HCT116 (cell line): ENCODE measurements around the gene NXPH2. TPM values are rescaled to one million over a fixed set of nuclear protein-coding genes. Genes with fewer than 3 reads are reported as not detected.

ENCODE experiments used
- ATAC-seq: fragments of 200-7000 bp; cut with Tn5 transposase; 2 replicates; pipeline ENCODE4 v1.9.1; 2020; ENCODE audit warnings: mild to moderate bottlenecking, moderate library complexity
- BruUV-seq: library from RNA; stranded (reverse); fragments of 400-500 nt; replicated peaks from 2 replicates; lab custom pipeline; 2021; lab: Mats Ljungman, UMichigan
- CTCF ChIA-PET: fragments of 300-600 bp; sonication (Branson Sonifier 250); formaldehyde crosslinking; loops from one replicate; lab custom pipeline; 2021; ENCODE audit warnings: antibody characterized with exemption; lab: Charles Lee
- POLR2A ChIA-PET: fragments of 300-600, 350-600 bp; sonication (Branson Sonifier 250); formaldehyde crosslinking; loops from one replicate; lab custom pipeline; 2021; ENCODE audit warnings: antibody characterized with exemption; lab: Charles Lee
- RAD21 ChIA-PET, 2 experiments: fragments of 300-600 bp; sonication (Branson Sonifier 250); formaldehyde crosslinking; loops; one replicate each; lab custom pipeline; 2023; ENCODE audit warnings: low total read pairs in 2 of 2; ENCODE audit not compliant: uncharacterized antibody in 2 of 2, unreplicated experiment in 2 of 2, low non-redundant PET in 1 of 2; lab: Charles Lee
- DNase-seq: peaks from one replicate; pipeline ENCODE4 v3.0.0-alpha.2; 2010; ENCODE audit warnings: low read depth, low spot score
- H2AFZ ChIP-seq: fragments of 200-600 bp; shearing (Covaris generic), sonication (generic); 2 replicates; pipeline ENCODE4 v1.6.1; 2017; ENCODE audit warnings: low read depth, mixed run types, mixed read lengths, antibody characterized with exemption, low read length; ENCODE audit not compliant: poor library complexity, severe bottlenecking
- H3K27ac ChIP-seq: 2 replicates; pipeline ENCODE4 v1.5.1; 2012; ENCODE audit warnings: low read depth, low read length
- H3K27me3 ChIP-seq: fragments of 200-600 bp; sonication (generic); 2 replicates; pipeline ENCODE4 v1.6.1; 2016; ENCODE audit warnings: mixed run types, low read length, mixed read lengths; ENCODE audit not compliant: insufficient read depth
- H3K36me3 ChIP-seq, 2 experiments: fragments of 200-500 bp in 1 of 2; fragments of 200-600 bp in 1 of 2; sonication (Bioruptor generic) in 1 of 2; sonication (generic) in 1 of 2; 2 replicates each; pipeline versions ENCODE4 v1.5.1 to v1.6.1; 2014 to 2016; ENCODE audit warnings: low read length in 2 of 2, inconsistent platforms in 1 of 2, mixed read lengths in 1 of 2, mixed run types in 1 of 2; ENCODE audit not compliant: insufficient read depth in 2 of 2, control insufficient read depth in 1 of 2
- H3K4me1 ChIP-seq, 2 experiments: fragments of 200-600 bp in 1 of 2; sonication (generic) in 1 of 2; 2 replicates each; pipeline versions ENCODE4 v1.5.1 to v1.6.1; 2012 to 2017; ENCODE audit warnings: low read length in 2 of 2, inconsistent platforms in 1 of 2, mild to moderate bottlenecking in 1 of 2, mixed read lengths in 1 of 2, mixed run types in 1 of 2, moderate library complexity in 1 of 2; ENCODE audit not compliant: insufficient read depth in 2 of 2, control insufficient read depth in 1 of 2
- H3K4me2 ChIP-seq: fragments of 200-600 bp; sonication (generic); 2 replicates; pipeline ENCODE4 v1.6.1; 2017; ENCODE audit warnings: mixed run types, low read length, mixed read lengths
- H3K4me3 ChIP-seq, 2 experiments: fragments of 200-600 bp in 1 of 2; sonication (generic) in 1 of 2; replicated peaks in 1 of 2; 2 replicates each; pipeline ENCODE4 v1.5.1; 2011 to 2016; ENCODE audit warnings: low read length in 2 of 2, control low read depth in 1 of 2, low read depth in 1 of 2, mild to moderate bottlenecking in 1 of 2, mixed read lengths in 1 of 2, mixed run types in 1 of 2
- H3K79me2 ChIP-seq: fragments of 200-600 bp; sonication (generic); 2 replicates; pipeline ENCODE4 v1.6.1; 2017; ENCODE audit warnings: mild to moderate bottlenecking, mixed run types, low read length, moderate library complexity, mixed read lengths; ENCODE audit not compliant: insufficient read depth
- H3K9ac ChIP-seq: fragments of 200-600 bp; sonication (generic); 2 replicates; pipeline ENCODE4 v1.6.1; 2016; ENCODE audit warnings: low read length, mixed read lengths
- H3K9me2 ChIP-seq: fragments of 200-600 bp; sonication (generic), shearing (Covaris generic); 2 replicates; pipeline ENCODE4 v1.6.1; 2017; ENCODE audit warnings: mixed run types, mild to moderate bottlenecking, moderate library complexity; ENCODE audit not compliant: insufficient read depth
- H3K9me3 ChIP-seq, 2 experiments: fragments of 200-500 bp in 1 of 2; fragments of 200-600 bp in 1 of 2; sonication (Bioruptor generic) in 1 of 2; sonication (generic) in 1 of 2; 2 replicates each; pipeline ENCODE4 v1.6.1; 2014 to 2017; ENCODE audit warnings: low read length in 2 of 2, mixed read lengths in 2 of 2, inconsistent platforms in 1 of 2, low read depth in 1 of 2, mild to moderate bottlenecking in 1 of 2, mixed run types in 1 of 2, moderate library complexity in 1 of 2; ENCODE audit not compliant: control insufficient read depth in 1 of 2, insufficient read depth in 1 of 2
- H4K20me1 ChIP-seq: fragments of 200-600 bp; sonication (generic), shearing (Covaris generic); 2 replicates; pipeline ENCODE4 v1.6.1; 2017; ENCODE audit warnings: mixed run types, mild to moderate bottlenecking, moderate library complexity; ENCODE audit not compliant: insufficient read depth
- ATF3 ChIP-seq: IDR thresholded peaks from 2 replicates; pipeline ENCODE4 v1.6.1; 2012
- CBX3 ChIP-seq: IDR thresholded peaks from 2 replicates; pipeline ENCODE4 v1.6.1; 2012; ENCODE audit warnings: low read depth
- CEBPB ChIP-seq: IDR thresholded peaks from 2 replicates; pipeline ENCODE4 v1.6.1; 2012; ENCODE audit warnings: low read depth
- ELF1 ChIP-seq: IDR thresholded peaks from 2 replicates; pipeline ENCODE4 v1.6.1; 2012; ENCODE audit warnings: low read depth, borderline replicate concordance
- JUND ChIP-seq: IDR thresholded peaks from 2 replicates; pipeline ENCODE4 v1.6.1; 2012
- POLR2AphosphoS5 ChIP-seq: IDR thresholded peaks from 2 replicates; pipeline ENCODE4 v1.6.1; 2011; ENCODE audit warnings: mild to moderate bottlenecking, low read depth, low read length, moderate library complexity
- SP1 ChIP-seq: IDR thresholded peaks from 2 replicates; pipeline ENCODE4 v1.6.1; 2012; ENCODE audit warnings: low read depth
- SRF ChIP-seq: IDR thresholded peaks from 2 replicates; pipeline ENCODE4 v1.6.1; 2012; ENCODE audit warnings: low read depth
- YY1 ChIP-seq: IDR thresholded peaks from 2 replicates; pipeline ENCODE4 v1.6.1; 2011; ENCODE audit warnings: low read length, low read depth, moderate library complexity, mild to moderate bottlenecking; ENCODE audit not compliant: insufficient replicate concordance; ENCODE audit errors: extremely low read depth
- ZNF274 ChIP-seq: fragments of 200-500 bp; sonication (Bioruptor generic); IDR thresholded peaks from 2 replicates; pipeline ENCODE4 v1.6.1; 2014; ENCODE audit warnings: mild to moderate bottlenecking, low read depth, low read length, inconsistent platforms
- intact Hi-C: fragments of 100-400 bp; cut with micrococcal nuclease; formaldehyde crosslinking; loops from 2 replicates; pipeline ENCODE4 v1.10.0; 2022
- total RNA-seq: library from RNA; stranded (reverse); gene quantifications from one replicate; pipeline ENCODE4 v1.2.1, GENCODE V29; 2021; ENCODE audit not compliant: unreplicated experiment
- TF ChIP-seq, protein P1 (sequence below): IDR thresholded peaks from 2 replicates; pipeline ENCODE4 v1.6.1; 2012
- TF ChIP-seq, protein P2 (sequence below), 3 experiments: fragments of 200-600 bp in 1 of 3; sonication (generic) in 1 of 3; IDR thresholded peaks in 2 of 3; conservative IDR thresholded peaks in 1 of 3; 2 replicates each; pipeline ENCODE4 v1.5.1; 2012 to 2017; ENCODE audit warnings: low read depth in 2 of 3, low read length in 2 of 3, antibody characterized with exemption in 1 of 3, borderline replicate concordance in 1 of 3, control low read depth in 1 of 3, mild to moderate bottlenecking in 1 of 3, mixed read lengths in 1 of 3, mixed run types in 1 of 3, moderate library complexity in 1 of 3; ENCODE audit not compliant: insufficient read depth in 1 of 3

The NXPH2 gene
- total RNA-seq, 1 experiment from 2014 or later = not detected

DNA sequence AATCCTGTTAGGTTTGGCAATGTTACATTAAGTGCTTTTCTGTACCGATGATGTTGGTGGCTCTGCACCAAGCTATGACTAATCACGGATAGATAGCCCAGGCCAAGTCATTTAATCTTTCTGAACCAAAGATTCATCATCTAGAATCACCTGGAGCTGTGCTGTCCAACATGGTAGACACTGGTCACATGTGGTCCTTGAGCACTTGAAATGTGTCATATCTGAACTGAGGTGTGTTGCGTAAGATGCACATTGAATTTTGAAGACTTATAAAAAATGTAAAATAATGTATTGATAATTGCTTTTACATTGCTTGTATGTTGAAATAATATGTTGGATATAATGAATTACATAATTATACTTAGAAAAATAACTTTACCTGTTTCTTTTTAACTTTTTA lies 39.8 kb upstream of the NXPH2 start:
- intact Hi-C loops = loop anchor here (10.0 kb wide), 2 partner anchors 445 to 725 kb away; no protein-coding TSS in a partner anchor
- no TSS peak for BruUV-seq

GRCh38 chr2:138818556-138818955 lies 38.4 kb upstream of the NXPH2 start:
- intact Hi-C loops = no loop called here
- no peak overlapping the region for H2AFZ ChIP-seq
- H3K4me3 ChIP-seq = no peak overlapping the region
- no peak overlapping the region for H3K4me2 ChIP-seq
- no peaks in the 10 kb centered on the region for H3K79me2 ChIP-seq
- no peaks in the 10 kb centered on the region for H3K36me3 ChIP-seq
- no peak overlapping the region for H3K27ac ChIP-seq
- ChIA-PET CTCF (interaction anchor here (1.0 kb wide), 1 partner anchor 8 kb away, joined by 6 read pairs; no protein-coding TSS in a partner anchor), POLR2A (no interaction called here), RAD21 (no interaction called here)
- H3K4me1 ChIP-seq = no peaks in the 10 kb centered on the region
- no TSS peak for BruUV-seq
- H3K9me2 ChIP-seq = no peaks in the 10 kb centered on the region
- no peak overlapping the region for H3K9ac ChIP-seq
- no peaks in the 10 kb centered on the region for H4K20me1 ChIP-seq
- no peak for TF ChIP-seq POLR2AphosphoS5
- no peak for TF ChIP-seq YY1
- TF ChIP-seq ELF1 = no peak
- TF ChIP-seq ATF3 = no peak
- no peak for TF ChIP-seq CBX3
- TF ChIP-seq SP1 = no peak
- TF ChIP-seq JUND = no peak
- TF ChIP-seq, protein P1, sequence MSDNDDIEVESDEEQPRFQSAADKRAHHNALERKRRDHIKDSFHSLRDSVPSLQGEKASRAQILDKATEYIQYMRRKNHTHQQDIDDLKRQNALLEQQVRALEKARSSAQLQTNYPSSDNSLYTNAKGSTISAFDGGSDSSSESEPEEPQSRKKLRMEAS = no peak
- no peak for ATAC-seq
- H3K27me3 ChIP-seq = no peaks in the 10 kb centered on the region
- no peaks in the 10 kb centered on the region for H3K9me3 ChIP-seq
- DNase-seq = no peak

More for the DNA sequence above, 39.8 kb upstream of the NXPH2 start:
- Histone ChIP-seq H3K9ac (no peak overlapping the region), H3K27me3 (no peaks in the 10 kb centered on the region), H3K4me3 (no peak overlapping the region), H3K4me2 (no peak overlapping the region), H2AFZ (no peak overlapping the region), H3K9me3 (no peaks in the 10 kb centered on the region), H3K79me2 (no peaks in the 10 kb centered on the region)
- DNase-seq = no peak
- ChIA-PET RAD21 (no interaction called here), CTCF (no interaction called here)
- no peak for ATAC-seq
- TF ChIP-seq SRF = no peak
- no peak for TF ChIP-seq ZNF274
- no peak for TF ChIP-seq CEBPB
- TF ChIP-seq, protein P2, sequence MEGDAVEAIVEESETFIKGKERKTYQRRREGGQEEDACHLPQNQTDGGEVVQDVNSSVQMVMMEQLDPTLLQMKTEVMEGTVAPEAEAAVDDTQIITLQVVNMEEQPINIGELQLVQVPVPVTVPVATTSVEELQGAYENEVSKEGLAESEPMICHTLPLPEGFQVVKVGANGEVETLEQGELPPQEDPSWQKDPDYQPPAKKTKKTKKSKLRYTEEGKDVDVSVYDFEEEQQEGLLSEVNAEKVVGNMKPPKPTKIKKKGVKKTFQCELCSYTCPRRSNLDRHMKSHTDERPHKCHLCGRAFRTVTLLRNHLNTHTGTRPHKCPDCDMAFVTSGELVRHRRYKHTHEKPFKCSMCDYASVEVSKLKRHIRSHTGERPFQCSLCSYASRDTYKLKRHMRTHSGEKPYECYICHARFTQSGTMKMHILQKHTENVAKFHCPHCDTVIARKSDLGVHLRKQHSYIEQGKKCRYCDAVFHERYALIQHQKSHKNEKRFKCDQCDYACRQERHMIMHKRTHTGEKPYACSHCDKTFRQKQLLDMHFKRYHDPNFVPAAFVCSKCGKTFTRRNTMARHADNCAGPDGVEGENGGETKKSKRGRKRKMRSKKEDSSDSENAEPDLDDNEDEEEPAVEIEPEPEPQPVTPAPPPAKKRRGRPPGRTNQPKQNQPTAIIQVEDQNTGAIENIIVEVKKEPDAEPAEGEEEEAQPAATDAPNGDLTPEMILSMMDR (IDR thresholded peaks at IDR 0.05 in 2 of 3, conservative IDR thresholded peaks at IDR 0.05 in 1 of 3; ENCODE audit: borderline replicate concordance in 1 of 3, insufficient read depth in 1 of 3, low read depth in 2 of 3, low read length in 2 of 3) = no peak
- TF ChIP-seq, all 23 proteins: peak for 0
- Histone ChIP-seq H4K20me1 (no peaks in the 10 kb centered on the region), H3K4me1 (no peaks in the 10 kb centered on the region), H3K9me2 (no peaks in the 10 kb centered on the region), H3K27ac (no peak overlapping the region), H3K36me3 (no peaks in the 10 kb centered on the region)
- POLR2A ChIA-PET = no interaction called here
